Adrenal gland (tissue), 5 donors: ENCODE measurements around the gene ABHD14A.
A peak's percentile ranks its signal among the peaks of the same experiment; 100 is the strongest.

Experiments used
- CTCF ChIP-seq, 6 experiments: fragments of 450-650 bp in 4 of 6; fragments of 200-600 bp in 2 of 6; sonication (generic) in 1 of 6; IDR thresholded peaks; 1 replicate in 5 of 6; 2 replicates in 1 of 6; pipeline versions ENCODE4 v1.5.1 to v1.8.0; 2016 to 2021; ENCODE audit warnings: antibody characterized with exemption in 6 of 6, mild to moderate bottlenecking in 2 of 6, moderate library complexity in 1 of 6
- POLR2A ChIP-seq, 2 donors: fragments of 450-650 bp; IDR thresholded peaks; one replicate each; pipeline ENCODE4 v1.6.1; 2017; ENCODE audit warnings: antibody characterized with exemption in 2 of 2, mild to moderate bottlenecking in 2 of 2, moderate library complexity in 1 of 2
- donor health status: DM: no; HTN: no; CAD: no.

GRCh38 chr3:51995346-51996163 lies 20.7 kb downstream of the ABHD14A start, which contains the start of gene RPL29:
- peak; percentile 49 to 64 for TF ChIP-seq POLR2A (IDR thresholded peaks at IDR 0.05)
- peak; percentile 12 to 39 (median 36) for TF ChIP-seq CTCF (IDR thresholded peaks at IDR 0.05)
